HepG2 (cell line): Measurements from ENCODE around the gene TM2D1. TPM values are rescaled to one million over a fixed set of nuclear protein-coding genes. Genes with fewer than 3 reads are reported as not detected.

Experiments used
- ATAC-seq: fragments of 200-7000 bp; cut with Tn5 transposase; 3 replicates; pipeline ENCODE4 v1.9.1; 2020; ENCODE audit warnings: mild to moderate bottlenecking, moderate library complexity
- BruUV-seq: library from RNA; stranded (reverse); fragments of 400-500 nt; replicated peaks from 2 replicates; lab custom pipeline; 2021; lab: Mats Ljungman, UMichigan
- CTCF ChIA-PET: fragments of 300-600 bp; formaldehyde crosslinking; extraction: SDS; loops from one replicate; lab custom pipeline; 2021; ENCODE audit warnings: low total read pairs, inconsistent platforms, low intra/inter-chr PET ratio; lab: Yijun Ruan, JAX
- POLR2A ChIA-PET: fragments of 350-600 bp; sonication (Branson Sonifier 250); formaldehyde crosslinking; loops from one replicate; lab custom pipeline; 2020; ENCODE audit warnings: antibody characterized with exemption, inconsistent platforms; lab: Yijun Ruan, JAX
- DNase-seq: peaks from one replicate; pipeline ENCODE4 v3.0.0-alpha.2; 2015; ENCODE audit warnings: low spot score
- FAIRE-seq: peaks from 3 replicates; lab custom pipeline; 2011; peaks lifted over from hg19 to GRCh38; lab: Jason Lieb, UNC
- H2AFZ ChIP-seq: one replicate; pipeline ENCODE4 v1.6.1; 2011; ENCODE audit warnings: low read length, inconsistent platforms
- H3K27ac ChIP-seq: fragments of 300-600 bp; 3 replicates; pipeline ENCODE4 v1.8.0; 2011; ENCODE audit warnings: mixed run types, mild to moderate bottlenecking, mixed read lengths, low read length, inconsistent platforms; ENCODE audit not compliant: insufficient read depth; ENCODE audit errors: extremely low read length
- H3K27me3 ChIP-seq, 2 experiments: fragments of 200-600 bp in 1 of 2; 2 replicates in 1 of 2; 3 replicates in 1 of 2; pipeline versions ENCODE4 v1.6.0 to v1.8.0; 2011; ENCODE audit warnings: low read length in 2 of 2, mild to moderate bottlenecking in 2 of 2, moderate library complexity in 2 of 2, inconsistent platforms in 1 of 2; ENCODE audit not compliant: insufficient read depth in 2 of 2, control insufficient read depth in 1 of 2
- H3K36me3 ChIP-seq, 2 experiments: fragments of 200-600 bp in 1 of 2; replicated peaks in 1 of 2; 2 replicates in 1 of 2; 3 replicates in 1 of 2; pipeline versions ENCODE4 v1.5.1 to v1.8.0; 2011; ENCODE audit warnings: low read length in 2 of 2, inconsistent platforms in 1 of 2; ENCODE audit not compliant: insufficient read depth in 2 of 2, control insufficient read depth in 1 of 2
- H3K4me1 ChIP-seq: 2 replicates; pipeline ENCODE4 v1.5.1; 2012; ENCODE audit warnings: low read length, inconsistent platforms; ENCODE audit not compliant: insufficient read depth
- H3K4me2 ChIP-seq: 2 replicates; pipeline ENCODE4 v1.6.0; 2011; ENCODE audit warnings: low read depth, low read length, inconsistent platforms
- H3K4me3 ChIP-seq, 3 experiments: fragments of 200-600 bp in 1 of 3; sonication (generic), shearing (Covaris generic) in 1 of 3; replicated peaks in 1 of 3; 2 replicates each; pipeline ENCODE4 v1.5.1; 2011 to 2016; ENCODE audit warnings: low read length in 3 of 3, inconsistent platforms in 2 of 3, low read depth in 2 of 3, mild to moderate bottlenecking in 2 of 3, control low read depth in 1 of 3, mixed read lengths in 1 of 3; ENCODE audit not compliant: insufficient read depth in 1 of 3
- H3K79me2 ChIP-seq: one replicate; pipeline ENCODE4 v1.6.1; 2011; ENCODE audit warnings: low read length, inconsistent platforms; ENCODE audit not compliant: insufficient read depth
- H3K9ac ChIP-seq: 2 replicates; pipeline ENCODE4 v1.6.0; 2011; ENCODE audit warnings: mild to moderate bottlenecking, low read depth, low read length, inconsistent platforms; ENCODE audit not compliant: insufficient read depth
- H3K9me3 ChIP-seq: 2 replicates; pipeline ENCODE4 v1.5.1; 2012; ENCODE audit warnings: mild to moderate bottlenecking, low read length
- H4K20me1 ChIP-seq: 2 replicates; pipeline ENCODE4 v1.6.0; 2011; ENCODE audit warnings: inconsistent platforms, mild to moderate bottlenecking, low read length, moderate library complexity; ENCODE audit not compliant: insufficient read depth
- ATF1 ChIP-seq: IDR thresholded peaks from 2 replicates; pipeline ENCODE4 v1.6.1; 2016; ENCODE audit warnings: mild to moderate bottlenecking, control low read depth
- ATF5 ChIP-seq: sonication (generic); formaldehyde crosslinking; IDR thresholded peaks from 2 replicates; pipeline ENCODE4 v1.4.0; 2020; ENCODE audit warnings: mild to moderate bottlenecking, low read depth, missing genetic modification reagents
- DMAP1 ChIP-seq: IDR thresholded peaks from 2 replicates; pipeline ENCODE4 v1.6.1; 2016
- MXD4 ChIP-seq: IDR thresholded peaks from 2 replicates; pipeline ENCODE4 v1.6.1; 2016; ENCODE audit warnings: mild to moderate bottlenecking, missing biosample characterization, missing genetic modification reagents
- PAF1 ChIP-seq: IDR thresholded peaks from 2 replicates; pipeline ENCODE4 v1.6.1; 2016; ENCODE audit warnings: missing genetic modification reagents, missing compliant biosample characterization
- SNRNP70 ChIP-seq: fragments of 200-400 bp; formaldehyde crosslinking; IDR thresholded peaks from 2 replicates; pipeline ENCODE4 v1.6.1; 2017; ENCODE audit warnings: mild to moderate bottlenecking, low read depth, low read length, moderate library complexity
- SP140L ChIP-seq: sonication (generic); formaldehyde crosslinking; IDR thresholded peaks from 2 replicates; pipeline ENCODE4 v1.4.0; 2020; ENCODE audit warnings: missing genetic modification reagents, borderline replicate concordance
- STAT5B ChIP-seq: sonication (generic); formaldehyde crosslinking; IDR thresholded peaks from 2 replicates; pipeline ENCODE4 v1.4.0; 2020; ENCODE audit warnings: missing genetic modification reagents
- TCF12 ChIP-seq, 2 experiments: fragments of 450-650 bp in 1 of 2; sonication (generic) in 1 of 2; formaldehyde crosslinking in 1 of 2; IDR thresholded peaks; 2 replicates each; pipeline versions ENCODE4 v1.6.1 to v1.8.0; 2017 to 2022; ENCODE audit warnings: antibody characterized with exemption in 1 of 2, mild to moderate bottlenecking in 1 of 2, missing genetic modification reagents in 1 of 2, moderate library complexity in 1 of 2
- ZFAT ChIP-seq: sonication (generic); formaldehyde crosslinking; conservative IDR thresholded peaks from 2 replicates; pipeline ENCODE4 v1.8.1; 2023; ENCODE audit warnings: missing genetic modification reagents, inconsistent platforms
- ZNF589 ChIP-seq: sonication (generic); formaldehyde crosslinking; conservative IDR thresholded peaks from 2 replicates; pipeline ENCODE4 v1.8.0; 2022; ENCODE audit warnings: mild to moderate bottlenecking, moderate library complexity, missing genetic modification reagents
- ZNF639 ChIP-seq: conservative IDR thresholded peaks from 2 replicates; pipeline ENCODE4 v1.6.1; 2018; ENCODE audit warnings: missing genetic modification reagents
- ZNF800 ChIP-seq: sonication (generic); formaldehyde crosslinking; IDR thresholded peaks from 2 replicates; pipeline ENCODE4 v1.4.0; 2020; ENCODE audit warnings: missing genetic modification reagents
- WGBS: methylation state at CpG from one replicate; pipeline ENCODE4 v1.1.6; 2017; ENCODE audit warnings: low lambda C conversion rate; 5-methylcytosine and 5-hydroxymethylcytosine counted together
- in situ Hi-C: cut with HindIII; loops from 2 replicates; pipeline ENCODE4 v1.10.0; 2017; ENCODE audit warnings: low pct_unique_long_range_greater_than_20kb; ENCODE audit not compliant: extremely low pct_ligation_motif_present
- intact Hi-C: fragments of 100-400 bp; cut with micrococcal nuclease; formaldehyde crosslinking; loops from one replicate; pipeline ENCODE4 v1.10.0; 2022; ENCODE audit not compliant: unreplicated experiment
- polyA plus RNA-seq, 8 experiments: library from polyadenylated mRNA; depleted of rRNA in 3 of 8; stranded (reverse) in 7 of 8; unstranded in 1 of 8; fragments of >200 nt; fragmentation: Illumina TruSeq in 4 of 8; extraction: Trizol in 4 of 8; gene quantifications; 2 replicates each; pipeline versions ENCODE4 v1.2.1 to v1.2.3, GENCODE V29; 2011 to 2016; ENCODE audit warnings: low read depth in 4 of 8, missing spikeins in 1 of 8, mixed read lengths in 1 of 8; ENCODE audit not compliant: insufficient read depth in 1 of 8
- total RNA-seq, 5 experiments: library from RNA; depleted of rRNA; stranded (reverse); fragments of >200 nt; fragmentation: Illumina TruSeq; extraction: Trizol; gene quantifications; 2 replicates each; pipeline ENCODE4 v1.2.3, GENCODE V29; 2016; ENCODE audit warnings: low read depth in 1 of 5
- TF ChIP-seq, protein P1 (sequence below): sonication (generic); formaldehyde crosslinking; IDR thresholded peaks from 2 replicates; pipeline ENCODE4 v1.8.1; 2023; ENCODE audit warnings: mild to moderate bottlenecking, missing genetic modification reagents, borderline replicate concordance

Gene TM2D1
- total and polyA plus RNA-seq, 2 of the 13 experiments (the other 11 are each of a cell fraction or from before 2014, with no cell fraction given), result 26.6 to 49.0 TPM

DNA sequence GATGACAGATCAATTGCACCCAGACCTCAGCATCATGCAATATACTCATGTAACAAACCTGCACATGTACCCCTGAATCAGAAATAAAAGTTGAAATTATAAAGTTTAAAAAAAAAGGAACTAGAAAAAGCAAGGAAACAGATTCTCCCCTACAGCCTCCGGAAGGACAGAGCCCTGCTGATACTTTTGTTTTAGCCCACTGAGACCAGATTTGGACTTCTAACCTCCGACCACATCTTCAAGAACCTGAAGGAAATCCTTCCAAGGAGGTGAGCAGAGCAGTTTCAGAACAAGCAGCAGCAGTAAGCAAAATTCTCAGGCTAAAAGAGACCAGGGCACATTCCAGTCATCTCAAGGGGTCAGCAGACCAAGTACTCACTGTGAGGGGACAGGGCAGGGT lies 54.5 kb downstream of the TM2D1 start:
- CTCF ChIA-PET, result no interaction called here

GRCh38 chr1:61670016-61670415 lies 54.9 kb downstream of the TM2D1 start:
- WGBS, result 75% methylated on average over 4 of the region's 4 CpGs
- in situ Hi-C loops, result no loop called here
- Histone ChIP-seq H3K4me2 (no peak overlapping the region), H3K27me3 (no peaks in the 10 kb centered on the region; a peak in 1 of 5 replicates), H4K20me1 (no peaks in the 10 kb centered on the region), H2AFZ (no peak overlapping the region), H3K9me3 (no peaks in the 10 kb centered on the region), H3K9ac (no peak overlapping the region), H3K79me2 (no peaks in the 10 kb centered on the region), H3K4me3 (no peak overlapping the region), H3K36me3 (no peaks in the 10 kb centered on the region), H3K4me1 (no peaks in the 10 kb centered on the region), H3K27ac (no peak overlapping the region)
- FAIRE-seq (no peak), DNase-seq (no peak), ATAC-seq (no peak)
- ChIA-PET POLR2A (no interaction called here), CTCF (no interaction called here)
- intact Hi-C loops, result no loop called here
- BruUV-seq, result no TSS peak
- TF ChIP-seq MXD4 (CRISPR knock-in tag) (no peak), ZFAT (CRISPR knock-in tag) (no peak), ATF5 (CRISPR knock-in tag) (no peak), STAT5B (CRISPR knock-in tag) (no peak), ZNF800 (CRISPR knock-in tag) (no peak), TCF12 (IDR thresholded peaks at IDR 0.05) (no peak), TCF12 (CRISPR knock-in tag; IDR thresholded peaks at IDR 0.05) (no peak)

More for the DNA sequence above, 54.5 kb downstream of the TM2D1 start:
- no peaks in the 10 kb centered on the region for H3K9me3 ChIP-seq
- in situ Hi-C loops (no loop called here), intact Hi-C loops (no loop called here)
- no peak overlapping the region for H3K4me3 ChIP-seq
- no peak for TF ChIP-seq ZNF589
- no peak for TF ChIP-seq PAF1 (CRISPR knock-in tag)
- TF ChIP-seq SNRNP70, result no peak
- no peak for TF ChIP-seq ZNF639 (CRISPR knock-in tag)
- TF ChIP-seq DMAP1, result no peak
- TF ChIP-seq, protein P1, sequence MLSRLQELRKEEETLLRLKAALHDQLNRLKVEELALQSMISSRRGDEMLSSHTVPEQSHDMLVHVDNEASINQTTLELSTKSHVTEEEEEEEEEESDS (CRISPR knock-in tag), result no peak
- no peak for TF ChIP-seq SP140L (CRISPR knock-in tag)
- TF ChIP-seq ATF1 (CRISPR knock-in tag), result no peak
- no peaks in the 10 kb centered on the region for H4K20me1 ChIP-seq
- H3K79me2 ChIP-seq, result no peaks in the 10 kb centered on the region
- H3K27ac ChIP-seq, result no peak overlapping the region
- no peak overlapping the region for H2AFZ ChIP-seq
- no peak overlapping the region for H3K9ac ChIP-seq
- no peak for FAIRE-seq
- H3K27me3 ChIP-seq, result no peaks in the 10 kb centered on the region; a peak in 1 of 5 replicates
- ATAC-seq, result no peak
- DNase-seq, result no peak
- POLR2A ChIA-PET, result no interaction called here
- 67% methylated on average over 2 of the region's 2 CpGs for WGBS
- no peak overlapping the region for H3K4me2 ChIP-seq
- no peaks in the 10 kb centered on the region for H3K4me1 ChIP-seq
- no TSS peak for BruUV-seq
- no peaks in the 10 kb centered on the region for H3K36me3 ChIP-seq
